ENCODE results near the gene RAD54L2.
"Not testable (repeated sequence)": the region's sequence is repeated elsewhere in the genome, so short reads cannot be mapped to it uniquely, and the experiment has no call there.

Gene RAD54L2

DNA sequence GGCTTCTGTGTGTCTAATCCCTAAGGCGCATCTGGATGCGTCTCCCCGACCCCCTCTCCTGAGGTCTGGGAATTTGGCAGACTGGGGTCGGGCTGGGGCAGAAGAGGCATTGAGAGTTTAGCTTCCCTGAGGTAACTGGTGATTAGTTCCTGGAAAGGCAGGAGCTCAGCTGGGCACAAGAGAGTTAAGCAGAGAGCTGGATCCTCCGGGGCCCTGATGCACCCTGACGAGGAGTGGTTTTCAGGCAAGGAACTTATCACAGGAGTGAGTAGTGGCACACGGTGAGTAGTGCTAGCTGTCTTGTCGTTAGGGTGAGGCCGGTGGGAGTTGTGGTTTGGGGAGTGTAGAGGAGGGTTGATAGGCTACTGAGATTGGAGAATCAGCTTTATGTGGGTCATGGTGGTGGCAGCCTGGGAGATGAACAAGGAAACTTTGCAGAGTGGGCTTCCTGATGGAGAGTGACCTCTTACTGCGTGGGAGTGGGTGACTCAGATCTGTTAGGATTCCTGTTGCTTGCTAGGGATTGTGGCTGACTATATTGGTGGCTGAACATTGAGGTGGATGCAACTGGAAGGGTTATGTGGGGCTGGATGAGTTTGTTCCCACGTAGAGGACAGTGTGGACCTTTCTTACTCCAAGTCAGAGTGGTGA, 897 bp downstream of the RAD54L2 start:
- peak; percentile 29 for DNase-seq

DNA sequence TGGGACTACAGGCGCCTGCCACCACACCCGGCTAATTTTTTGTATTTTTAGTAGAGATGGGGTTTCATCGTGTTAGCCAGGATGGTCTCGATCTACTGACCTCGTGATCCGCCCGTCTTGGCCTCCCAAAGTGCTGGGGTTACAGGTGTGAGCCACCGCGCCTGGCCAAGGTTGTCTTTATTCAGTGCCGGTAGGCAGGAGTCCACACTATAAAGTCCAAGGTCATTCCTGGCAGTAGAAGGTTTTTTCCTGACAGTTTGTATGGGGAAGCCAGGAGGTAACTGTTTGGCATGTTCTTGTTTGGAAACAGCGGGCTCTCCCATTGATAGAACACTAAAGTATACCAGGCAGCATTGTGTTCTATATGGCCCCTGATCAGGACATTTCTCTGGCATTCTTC, 4.1 kb downstream of the RAD54L2 start:
- not testable (repeated sequence) for DNase-seq

DNA sequence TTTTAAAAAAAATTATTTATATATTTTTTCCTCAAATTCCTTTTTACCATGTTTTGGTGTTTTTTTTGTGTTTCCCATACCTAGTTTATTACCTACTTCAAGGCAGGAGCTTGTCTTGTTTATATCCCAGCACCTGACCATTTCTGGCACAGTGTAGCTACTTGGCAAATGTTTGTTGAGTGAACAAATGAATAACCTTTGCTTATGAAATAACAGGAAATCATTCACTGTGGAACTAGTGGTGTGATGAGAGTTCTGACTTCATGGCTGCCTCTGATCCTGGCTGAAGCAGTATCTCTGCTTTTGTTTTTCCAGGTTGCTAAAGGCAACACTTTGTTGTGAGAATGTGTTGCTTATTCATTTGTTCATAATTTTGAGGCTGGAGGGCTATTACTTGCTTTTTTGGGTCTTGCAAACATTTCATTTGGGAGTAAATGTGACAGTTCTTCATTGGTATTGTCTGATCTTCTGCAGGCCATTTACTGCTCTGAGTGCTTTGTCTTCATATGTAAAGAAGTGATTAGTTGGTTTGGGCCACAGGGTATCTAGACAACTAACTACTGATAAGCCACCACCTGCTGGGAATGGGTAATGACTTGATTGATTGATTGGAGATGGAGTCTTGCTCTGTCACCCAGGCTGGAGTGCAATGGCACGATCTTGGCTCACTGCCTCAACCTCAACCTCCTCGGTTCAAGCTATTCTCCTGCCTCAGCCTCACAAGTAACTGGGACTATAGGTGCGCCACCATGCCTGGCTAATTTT, 5.7 kb downstream of the RAD54L2 start:
- no peak for DNase-seq

GRCh38 chr3:51547274-51547673, 8.8 kb downstream of the RAD54L2 start:
- no peak for DNase-seq

DNA sequence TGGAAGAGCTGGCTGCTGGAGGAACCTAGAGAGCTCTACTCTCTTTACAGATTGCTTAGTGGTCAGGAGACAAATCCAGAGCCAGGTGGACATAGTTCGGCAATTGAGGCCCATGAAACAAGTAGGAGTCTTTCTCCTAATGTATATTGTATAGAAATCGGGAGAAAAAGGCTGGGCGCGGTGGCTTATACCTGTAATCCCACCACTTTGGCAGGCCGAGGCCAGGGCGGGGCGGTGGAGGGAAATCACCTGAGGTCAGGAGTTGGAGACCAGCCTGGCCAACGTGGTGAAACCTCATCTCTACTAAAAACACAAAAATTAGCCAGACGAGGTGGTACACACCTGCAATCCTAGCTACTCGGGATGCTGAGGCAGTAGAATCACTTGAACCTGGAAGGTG, 10.8 kb downstream of the RAD54L2 start:
- no peak for DNase-seq

DNA sequence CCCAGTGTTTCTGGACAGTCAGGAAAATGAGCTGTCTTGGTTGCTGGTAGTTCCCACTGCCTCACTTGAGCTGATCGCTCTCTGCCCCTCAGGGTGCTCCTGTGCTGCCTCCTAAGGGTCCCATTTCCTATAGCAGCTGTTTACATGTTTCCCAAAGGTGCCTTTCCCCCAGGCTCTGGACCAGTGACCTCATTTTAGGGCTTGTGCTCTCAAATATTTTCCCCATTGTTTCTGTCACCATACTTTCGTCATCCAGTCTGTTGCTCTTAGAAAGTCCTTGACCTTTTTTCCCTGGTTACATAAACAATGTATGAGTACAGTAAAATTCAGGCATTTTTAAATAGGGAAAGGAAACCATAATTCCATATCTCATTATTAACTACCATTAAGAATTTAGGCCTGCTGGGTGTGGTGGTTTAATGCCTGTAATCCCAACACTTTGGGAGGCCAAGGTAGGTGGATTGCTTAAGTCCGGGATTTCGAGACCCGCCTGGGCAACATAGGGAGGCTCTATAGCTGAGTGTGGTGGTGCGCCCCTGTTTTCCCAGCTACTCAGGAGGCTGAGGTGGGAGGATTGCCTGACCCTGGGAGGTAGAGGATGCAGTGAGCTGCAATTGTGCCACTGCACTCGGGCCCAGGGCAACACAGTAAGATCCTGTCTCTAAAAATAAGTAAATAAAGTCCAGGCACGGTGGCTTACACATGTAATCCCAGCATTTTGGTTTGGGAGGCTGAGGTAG, 11.7 kb downstream of the RAD54L2 start:
- no peak for DNase-seq

GRCh38 chr3:51557993-51558392, 19.5 kb downstream of the RAD54L2 start:
- DNase-seq: no peak

GRCh38 chr3:51559411-51559888, 20.9 kb downstream of the RAD54L2 start:
- no peak for DNase-seq

DNA sequence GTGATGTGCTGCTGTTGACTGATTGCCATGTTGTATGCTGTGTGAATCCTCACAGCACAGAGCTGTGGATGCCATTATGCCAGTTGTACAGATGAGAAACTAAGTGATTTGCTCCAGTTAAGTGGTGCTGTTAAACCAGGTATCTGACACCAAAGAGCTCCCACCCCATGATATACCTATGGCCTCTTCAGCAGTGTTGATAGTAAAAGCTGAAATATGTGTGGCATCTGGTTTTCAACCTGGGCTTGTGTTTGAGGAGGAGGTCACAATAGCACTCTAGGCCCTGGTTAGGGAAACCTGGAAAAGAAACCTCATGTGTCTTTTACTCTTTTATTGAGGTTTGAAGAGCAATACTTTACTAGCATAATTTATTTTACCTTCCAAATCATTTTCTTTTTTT, 21.4 kb downstream of the RAD54L2 start:
- no peak for DNase-seq

DNA sequence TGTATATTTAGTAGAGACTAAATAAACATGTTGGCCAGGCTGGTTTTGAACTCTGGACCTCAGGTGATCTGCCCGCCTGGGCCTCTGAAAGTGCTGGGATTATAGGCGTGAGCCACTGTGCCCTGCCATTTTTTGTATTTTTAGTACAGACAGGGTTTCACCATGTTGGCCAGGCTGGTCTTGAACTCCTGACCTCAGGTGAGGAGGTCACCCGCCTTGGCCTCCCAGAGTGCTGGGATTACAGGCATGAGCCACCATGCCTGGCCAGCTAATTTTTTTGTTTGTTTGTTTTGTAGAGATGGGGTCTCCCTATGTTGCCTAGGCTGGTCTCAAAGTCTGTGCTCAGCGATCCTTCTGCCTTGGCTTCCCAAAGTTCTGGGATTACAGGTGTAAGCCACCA, 23.9 kb downstream of the RAD54L2 start:
- not testable (repeated sequence) for DNase-seq

- no peak for DNase-seq
These were observed 29.5 kb downstream of the RAD54L2 start for GRCh38 chr3:51568036-51568435.

GRCh38 chr3:51568996-51569395, 30.5 kb downstream of the RAD54L2 start:
- no peak for DNase-seq

- no peak for DNase-seq
These were observed 39.7 kb downstream of the RAD54L2 start for GRCh38 chr3:51578238-51578637.

DNA sequence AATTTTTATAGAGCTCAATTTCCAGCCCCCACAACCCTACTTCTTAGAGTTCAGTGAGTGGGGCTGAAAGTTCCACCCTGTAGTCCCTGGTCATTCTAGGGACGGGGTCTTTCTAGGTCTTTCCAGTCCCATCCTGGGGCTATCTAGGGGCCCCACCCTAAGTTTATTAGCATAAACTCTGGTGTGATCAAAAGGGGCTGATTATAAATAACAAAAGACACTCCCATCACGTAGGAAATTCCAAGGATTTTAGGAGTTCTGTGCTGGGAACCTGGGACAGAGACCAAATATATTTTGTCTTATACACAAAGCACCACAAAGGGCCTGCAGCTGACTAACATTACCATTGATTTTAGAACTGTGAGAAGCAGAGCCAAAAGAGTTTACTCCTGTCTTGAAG, 41.9 kb downstream of the RAD54L2 start:
- no peak for DNase-seq

- no peak for DNase-seq
These were observed 43.0 kb downstream of the RAD54L2 start for GRCh38 chr3:51581524-51581923.

- DNase-seq: no peak
These were observed 46.7 kb downstream of the RAD54L2 start for GRCh38 chr3:51585197-51585596.

GRCh38 chr3:51585871-51586270, 47.4 kb downstream of the RAD54L2 start:
- no peak for DNase-seq
